ENCODE measurements around the gene TK1.
"Not testable (repeated sequence)": the region's sequence is repeated elsewhere in the genome, so short reads cannot be mapped to it uniquely, and the experiment has no call there.

TK1 gene

DNA sequence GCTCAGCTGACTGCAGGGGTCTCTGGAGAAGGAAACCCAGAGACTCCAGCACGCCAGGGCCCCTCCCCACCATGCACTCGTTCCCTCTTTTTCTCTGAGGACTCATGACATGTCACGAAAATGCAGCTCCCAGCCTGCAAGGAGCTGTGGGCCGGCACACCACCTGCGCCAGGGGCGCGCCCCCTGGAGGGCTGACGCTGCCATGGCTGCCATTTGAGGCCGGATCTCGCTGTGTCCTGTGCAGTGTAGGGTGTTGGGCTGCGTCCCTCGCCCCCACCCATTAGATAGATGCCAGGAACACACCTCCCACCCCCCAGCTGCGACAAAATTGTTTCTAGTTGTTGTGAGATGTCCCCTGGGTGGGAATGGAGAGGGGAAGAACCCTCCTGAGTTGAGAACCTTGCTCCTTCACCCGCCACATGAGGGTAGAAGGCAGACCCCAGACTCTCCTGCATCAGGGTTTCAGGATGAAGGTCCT lies 10.3 kb downstream of the TK1 start:
- DNase-seq (ENCODE audit: low read depth in 2 of 2) = peak; percentile 64 to 70

- no peak for DNase-seq (ENCODE audit: low read depth in 2 of 2)
Measured at GRCh38 chr17:78175643-78175981, 11.2 kb downstream of the TK1 start.

- DNase-seq (ENCODE audit: low read depth in 2 of 2) = no peak
Measured at GRCh38 chr17:78174870-78175642, 11.8 kb downstream of the TK1 start.

GRCh38 chr17:78174346-78174869 lies 12.4 kb downstream of the TK1 start:
- DNase-seq (ENCODE audit: low read depth in 2 of 2) = no peak

DNA sequence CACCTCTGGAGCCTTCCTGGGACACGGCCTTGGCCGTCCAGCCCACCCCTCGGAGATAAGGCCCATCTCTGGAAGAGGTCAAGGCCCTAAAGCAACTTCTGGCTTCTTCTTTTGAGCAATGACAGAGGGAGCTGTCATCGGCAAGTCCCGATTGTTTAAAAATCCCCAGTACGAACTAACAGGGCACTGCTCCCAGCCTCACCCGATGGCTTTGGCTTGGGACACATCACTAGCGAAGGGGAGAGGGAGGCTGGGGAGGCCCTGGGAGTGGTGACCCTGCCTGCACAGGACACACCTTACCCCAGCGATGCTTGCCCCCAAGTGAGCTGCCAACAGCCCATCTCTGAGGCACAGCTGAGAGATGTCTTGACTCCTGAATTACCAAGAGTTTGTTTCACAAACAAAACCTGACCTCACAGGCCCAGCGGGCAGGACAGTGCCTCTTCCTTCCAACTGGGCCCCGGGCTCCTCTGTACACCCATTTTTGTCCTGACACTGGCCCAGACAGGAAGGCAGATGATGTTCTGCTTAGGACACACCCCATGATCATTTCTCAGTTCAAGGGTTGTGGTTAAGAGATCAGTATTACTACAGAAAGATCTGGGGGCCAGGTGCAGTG lies 13.6 kb downstream of the TK1 start:
- no peak for DNase-seq (ENCODE audit: low read depth in 2 of 2)

GRCh38 chr17:78172249-78173051 lies 14.4 kb downstream of the TK1 start:
- DNase-seq (ENCODE audit: low read depth in 2 of 2) = no peak

DNA sequence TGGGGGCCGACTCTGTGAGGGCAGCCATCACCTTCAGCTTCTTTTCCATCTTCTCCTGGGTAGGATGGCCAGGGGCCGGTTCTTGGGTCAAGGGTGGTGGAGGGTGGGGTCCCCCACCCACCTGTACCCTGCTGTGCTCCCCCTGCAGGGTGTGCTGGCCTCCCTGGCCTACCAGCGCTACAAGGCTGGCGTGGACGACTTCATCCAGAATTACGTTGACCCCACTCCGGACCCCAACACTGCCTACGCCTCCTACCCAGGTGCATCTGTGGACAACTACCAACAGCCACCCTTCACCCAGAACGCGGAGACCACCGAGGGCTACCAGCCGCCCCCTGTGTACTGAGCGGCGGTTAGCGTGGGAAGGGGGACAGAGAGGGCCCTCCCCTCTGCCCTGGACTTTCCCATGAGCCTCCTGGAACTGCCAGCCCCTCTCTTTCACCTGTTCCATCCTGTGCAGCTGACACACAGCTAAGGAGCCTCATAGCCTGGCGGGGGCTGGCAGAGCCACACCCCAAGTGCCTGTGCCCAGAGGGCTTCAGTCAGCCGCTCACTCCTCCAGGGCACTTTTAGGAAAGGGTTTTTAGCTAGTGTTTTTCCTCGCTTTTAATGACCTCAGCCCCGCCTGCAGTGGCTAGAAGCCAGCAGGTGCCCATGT lies 15.1 kb downstream of the TK1 start:
- DNase-seq (ENCODE audit: low read depth in 2 of 2) = not testable (repeated sequence)

DNA sequence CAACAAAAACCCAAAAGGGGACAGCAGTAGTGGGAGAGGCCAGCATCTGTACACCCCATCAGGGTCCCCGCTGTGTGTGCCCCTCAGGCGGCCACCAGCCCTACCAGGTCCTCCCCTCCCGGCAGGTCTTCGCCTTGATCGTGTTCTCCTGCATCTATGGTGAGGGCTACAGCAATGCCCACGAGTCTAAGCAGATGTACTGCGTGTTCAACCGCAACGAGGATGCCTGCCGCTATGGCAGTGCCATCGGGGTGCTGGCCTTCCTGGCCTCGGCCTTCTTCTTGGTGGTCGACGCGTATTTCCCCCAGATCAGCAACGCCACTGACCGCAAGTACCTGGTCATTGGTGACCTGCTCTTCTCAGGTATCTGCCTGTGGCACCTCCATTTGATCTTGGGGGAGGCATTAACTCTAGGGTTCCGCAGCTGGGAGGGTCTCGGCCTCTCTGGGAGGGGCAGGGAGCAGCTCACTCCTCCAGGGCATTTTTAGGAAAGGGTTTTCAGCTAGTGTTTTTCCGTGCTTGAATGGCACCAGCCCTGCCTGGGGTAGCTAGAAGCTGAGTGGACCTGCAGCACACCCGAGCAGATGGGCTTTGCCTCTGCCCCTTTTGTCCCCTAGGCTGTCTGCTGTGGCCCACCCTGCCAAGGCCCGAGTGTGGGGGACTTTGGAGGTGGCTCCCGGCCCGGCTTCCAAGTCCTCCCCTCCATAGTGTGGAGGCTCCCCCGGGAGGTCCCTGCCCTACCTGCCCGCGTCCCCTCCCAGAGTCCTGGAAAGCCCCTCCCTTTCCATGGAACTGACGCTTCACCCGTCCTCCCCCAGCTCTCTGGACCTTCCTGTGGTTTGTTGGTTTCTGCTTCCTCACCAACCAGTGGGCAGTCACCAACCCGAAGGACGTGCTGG lies 15.9 kb downstream of the TK1 start:
- no peak for DNase-seq (ENCODE audit: low read depth in 2 of 2)

DNA sequence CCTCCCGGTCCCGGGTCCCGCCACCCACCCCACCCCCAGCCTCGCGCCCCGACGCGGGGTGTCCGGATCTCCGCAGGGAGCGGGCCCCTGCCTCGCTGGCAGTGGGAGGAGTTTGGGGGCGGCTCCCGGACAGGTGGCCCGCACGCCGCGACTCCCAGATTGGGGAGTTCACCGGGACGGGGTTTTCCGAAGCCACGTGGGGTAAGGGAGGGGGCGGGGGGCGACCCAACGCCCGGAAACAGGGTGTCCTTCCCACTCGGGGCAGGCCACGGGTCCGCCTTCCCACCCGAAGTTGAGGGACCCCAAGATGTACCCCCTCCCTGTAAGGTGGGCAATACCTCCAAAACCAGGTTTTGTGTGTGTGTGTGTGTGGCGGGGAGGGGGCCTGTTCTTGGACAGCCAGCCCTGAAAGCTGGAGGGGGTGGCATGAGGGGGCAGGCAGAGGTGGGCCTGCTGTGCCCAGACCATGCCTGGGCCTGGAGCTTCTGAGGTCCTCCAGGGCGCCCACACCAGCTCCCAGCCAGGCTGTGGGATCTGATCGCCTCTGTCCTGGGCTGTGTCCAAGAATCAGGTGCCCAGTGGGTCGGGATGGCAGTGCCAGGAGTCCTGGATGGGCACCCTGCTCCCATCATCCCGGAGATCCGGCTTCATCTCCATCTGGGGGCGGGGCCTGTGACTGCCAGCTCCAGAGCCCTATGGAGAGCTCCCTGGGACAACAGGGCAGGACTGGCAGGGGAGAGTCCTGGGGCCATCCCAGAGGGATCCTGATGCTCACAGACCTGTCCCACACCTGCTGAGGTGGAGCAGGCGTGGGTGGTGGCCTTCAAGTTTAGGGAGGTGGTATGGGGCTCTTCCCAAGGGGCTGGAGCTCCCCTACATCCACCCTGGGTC lies 17.7 kb downstream of the TK1 start:
- DNase-seq (ENCODE audit: low read depth in 2 of 2) = peak in 1 of 2 donors; percentile 53

- DNase-seq (ENCODE audit: low read depth in 2 of 2) = peak; percentile 84 to 87
Measured at GRCh38 chr17:78168242-78168902, 18.5 kb downstream of the TK1 start, which contains the start of gene SYNGR2. TSS of gene SYNGR2 (plus strand) at chr17:78168581. CDS start at chr17:78168617, 36 bp downstream.

DNA sequence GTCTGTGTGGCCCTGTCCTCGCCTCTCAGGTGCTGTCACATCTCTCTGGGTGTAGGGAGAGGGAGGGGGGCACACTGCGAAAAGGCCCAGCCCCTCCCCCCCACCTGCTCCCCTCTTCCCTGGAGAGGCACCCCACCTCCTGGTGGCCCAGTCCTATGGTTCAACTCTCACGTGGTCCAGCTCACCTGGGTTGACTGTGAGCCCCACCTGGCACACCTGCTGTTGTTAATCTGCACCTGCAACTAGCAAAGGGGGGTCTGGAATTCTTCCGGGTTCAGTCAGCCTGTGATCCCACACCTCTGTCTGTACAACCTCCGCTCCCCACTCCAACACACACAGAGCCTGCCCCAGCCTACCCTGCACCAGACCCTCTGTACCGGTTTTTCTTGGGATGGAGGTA lies 20.4 kb downstream of the TK1 start:
- DNase-seq (ENCODE audit: low read depth in 2 of 2) = no peak

- DNase-seq (ENCODE audit: low read depth in 2 of 2) = no peak
Measured at GRCh38 chr17:78164748-78165607, 21.9 kb downstream of the TK1 start.

GRCh38 chr17:78163881-78164747 lies 22.7 kb downstream of the TK1 start:
- no peak for DNase-seq (ENCODE audit: low read depth in 2 of 2)

DNA sequence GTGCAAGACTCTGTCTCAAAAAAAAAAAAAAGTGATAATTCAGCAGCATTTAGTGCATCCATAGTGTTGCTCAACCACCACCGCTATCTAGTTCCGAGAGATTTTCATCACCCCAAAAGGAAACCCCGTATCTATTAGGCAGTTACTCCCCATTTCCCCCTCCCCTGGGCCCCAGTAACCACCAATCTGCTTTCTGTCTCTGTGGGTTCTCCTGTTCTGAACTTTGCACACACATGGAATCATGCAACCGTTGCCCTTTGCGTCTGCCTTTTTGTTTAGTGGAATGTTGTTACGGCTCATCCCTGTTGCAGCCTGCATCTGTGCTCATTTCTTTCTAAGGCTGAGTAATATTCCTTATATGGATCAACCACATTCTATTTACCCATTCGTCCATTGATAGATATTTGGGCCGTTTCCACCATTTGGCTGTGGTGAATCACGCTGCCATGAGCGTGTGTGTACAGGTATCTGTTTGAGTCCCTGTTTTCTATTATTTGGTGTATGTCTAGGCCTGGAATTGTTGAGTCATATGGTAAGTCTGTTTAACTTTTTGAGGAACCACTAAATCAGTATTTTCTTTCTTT lies 27.2 kb downstream of the TK1 start:
- DNase-seq (ENCODE audit: low read depth in 2 of 2) = no peak

DNA sequence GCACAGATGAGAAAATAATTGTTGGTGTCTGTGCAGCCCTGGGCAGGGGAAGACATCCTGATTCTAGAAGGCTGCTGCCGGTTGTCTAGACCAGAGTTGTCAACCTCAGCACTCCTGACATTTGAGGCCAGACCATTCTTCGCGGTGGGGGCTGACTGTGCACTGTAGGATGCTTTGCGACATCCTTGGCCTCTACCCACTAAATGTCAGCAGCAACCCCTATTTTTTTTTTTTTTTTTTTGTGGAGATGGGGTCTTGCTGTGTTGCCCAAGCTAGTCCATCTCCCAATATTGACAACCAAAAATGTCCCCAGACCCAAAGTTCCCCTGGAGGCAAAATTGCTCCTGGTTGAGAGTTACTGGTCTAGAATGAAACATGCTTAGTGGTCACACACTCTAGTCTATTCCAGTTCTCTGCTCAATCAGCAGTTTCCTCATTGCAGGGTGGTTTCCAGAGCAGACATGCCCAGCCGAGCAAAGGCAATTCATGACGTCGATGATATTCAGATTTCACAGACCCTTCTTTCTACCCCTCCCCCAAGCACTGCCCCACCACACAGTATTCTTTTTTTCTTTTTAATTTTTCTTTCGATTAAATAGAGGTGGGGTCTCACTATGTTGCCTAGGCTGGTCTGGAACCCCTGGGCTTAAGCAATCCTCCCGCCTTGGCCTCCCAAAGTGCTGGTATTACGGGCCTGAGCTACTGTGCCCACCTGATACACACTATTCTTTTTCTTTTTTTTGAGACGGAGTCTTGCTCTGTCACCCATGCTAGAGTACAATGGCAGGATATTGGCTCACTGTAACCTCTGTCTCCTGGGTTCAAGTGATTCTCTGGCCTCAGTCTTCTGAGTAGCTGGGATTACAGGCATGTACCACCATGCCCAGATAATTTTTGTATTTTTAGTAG lies 31.7 kb downstream of the TK1 start:
- DNase-seq (ENCODE audit: low read depth in 2 of 2) = no peak

Measured in stimulated activated CD4-positive, alpha-beta T cell treated with anti-CD3 and anti-CD28 coated beads, Interleukin-4, amount 100 ng/mL, for 48 hours (primary cell).